DLD1 (cell line): ENCODE measurements around the gene PNKD.

Experiments
- in situ Hi-C: cut with HindIII; loops from 2 replicates; pipeline ENCODE4 v1.10.0; 2017; ENCODE audit warnings: low sequenced_read_pairs

Gene PNKD

DNA sequence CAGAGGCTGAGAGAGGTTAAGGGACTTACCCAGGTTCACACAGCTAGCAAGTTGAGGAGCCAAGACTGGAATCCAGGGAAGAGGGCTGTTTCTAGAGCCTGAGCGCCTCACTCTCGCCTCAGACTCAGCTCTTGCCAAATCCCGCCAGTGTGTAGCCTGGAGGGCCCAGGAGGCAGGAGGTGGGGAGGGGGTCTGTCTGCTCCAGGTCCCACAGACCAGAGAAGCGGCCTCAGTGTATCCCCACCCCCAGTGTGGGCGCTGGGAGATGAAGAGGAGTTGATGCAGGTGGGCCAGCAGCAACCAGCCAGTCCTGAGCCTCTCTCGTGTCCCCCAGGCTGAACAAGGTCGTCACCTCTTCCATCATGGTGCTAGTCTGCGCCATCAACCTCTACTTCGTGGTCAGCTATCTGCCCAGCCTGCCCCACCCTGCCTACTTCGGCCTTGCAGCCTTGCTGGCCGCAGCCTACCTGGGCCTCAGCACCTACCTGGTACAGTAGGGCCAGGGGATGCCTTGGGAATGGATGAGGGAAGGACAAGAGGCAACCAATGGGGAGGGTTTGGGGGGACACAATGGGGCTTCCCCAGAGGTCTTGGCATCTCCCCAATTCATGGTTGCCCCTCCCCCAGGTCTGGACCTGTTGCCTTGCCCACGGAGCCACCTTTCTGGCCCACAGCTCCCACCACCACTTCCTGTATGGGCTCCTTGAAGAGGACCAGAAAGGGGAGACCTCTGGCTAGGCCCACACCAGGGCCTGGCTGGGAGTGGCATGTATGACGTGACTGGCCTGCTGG is 124.2 kb downstream of the PNKD start:
- in situ Hi-C loops = no loop called here

DNA sequence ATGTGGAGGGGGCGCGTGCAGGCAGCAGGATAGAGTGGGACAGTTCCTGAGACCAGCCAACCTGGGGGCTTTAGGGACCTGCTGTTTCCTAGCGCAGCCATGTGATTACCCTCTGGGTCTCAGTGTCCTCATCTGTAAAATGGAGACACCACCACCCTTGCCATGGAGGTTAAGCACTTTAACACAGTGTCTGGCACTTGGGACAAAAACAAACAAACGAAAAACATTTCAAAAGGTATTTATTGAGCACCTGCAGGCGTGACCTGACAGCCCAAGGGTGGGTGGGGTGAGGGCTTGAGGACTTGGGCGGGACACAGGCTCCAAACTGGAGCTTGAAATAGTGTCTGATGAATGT is 124.7 kb downstream of the PNKD start:
- in situ Hi-C loops = no loop called here

DNA sequence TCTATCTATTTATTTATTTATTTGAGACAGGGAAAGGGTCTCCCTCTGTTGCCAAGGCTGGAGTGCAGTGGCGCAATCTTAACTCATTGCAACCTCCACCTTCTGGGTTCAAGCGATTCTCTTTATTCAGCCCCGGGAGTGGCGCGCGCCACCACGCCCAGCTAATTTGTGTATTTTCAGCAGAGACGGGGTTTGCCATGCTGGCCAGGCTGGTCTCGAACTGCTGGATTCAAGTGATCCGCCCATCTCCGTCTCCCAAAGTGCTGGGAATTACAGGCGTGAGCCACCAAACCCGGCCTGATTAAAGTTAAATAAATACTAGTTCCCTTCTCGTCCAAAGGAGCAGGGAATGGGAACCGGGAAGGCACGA is 125.1 kb downstream of the PNKD start:
- in situ Hi-C loops = no loop called here

DNA sequence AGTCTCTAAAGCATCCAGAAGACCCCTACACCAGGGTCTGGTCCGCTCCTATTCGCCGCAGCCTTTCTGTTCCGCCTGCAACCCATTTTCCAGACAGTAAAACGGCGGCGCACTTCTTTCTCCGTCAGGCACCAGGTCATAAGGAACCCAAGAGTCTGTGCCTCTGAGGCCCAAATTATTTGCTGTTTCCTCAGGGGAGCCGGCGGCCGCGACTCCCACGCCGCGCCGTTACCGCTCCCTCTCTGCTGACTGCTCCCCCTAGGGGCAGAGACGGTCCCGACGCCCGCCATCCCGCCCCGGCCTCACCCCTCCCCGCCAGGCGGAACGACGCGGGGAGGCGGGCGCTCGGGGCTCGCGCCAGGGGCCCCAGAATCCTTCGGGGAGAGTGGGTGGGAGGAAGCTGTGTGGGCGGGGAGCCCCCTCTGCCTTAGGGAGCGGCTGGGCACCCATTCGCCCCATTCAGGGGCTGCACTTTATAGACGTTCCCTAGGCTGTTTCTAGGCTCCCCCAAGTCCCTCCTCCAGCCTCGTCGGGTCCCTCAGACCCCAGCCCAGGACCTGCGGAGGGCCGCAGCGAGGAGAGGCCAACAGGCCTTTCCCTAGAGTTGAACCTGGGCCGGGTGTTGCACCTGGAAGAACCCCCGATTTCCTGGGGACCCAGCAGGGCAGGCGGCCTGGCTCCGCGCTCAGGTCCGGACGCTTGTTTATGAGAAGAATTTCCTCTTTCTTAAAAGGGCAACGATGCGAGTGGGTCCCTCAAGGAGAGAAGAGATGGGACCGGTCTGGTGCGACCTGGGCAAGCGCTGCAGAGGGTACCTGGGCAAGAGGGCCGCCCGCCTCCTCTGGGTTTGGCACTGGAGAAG is 125.7 kb downstream of the PNKD start:
- in situ Hi-C loops = no loop called here
